DOHH2 (cell line): ENCODE data around the gene PRICKLE4.

ENCODE experiments used
- H3F3A ChIP-seq: fragments of 200-600 bp; sonication (generic), shearing (Covaris generic); 2 replicates; pipeline ENCODE4 v1.6.0; 2016; ENCODE audit warnings: antibody characterized with exemption, mild to moderate bottlenecking; ENCODE audit not compliant: control insufficient read depth, insufficient read depth
- H3K27ac ChIP-seq: fragments of 200-600 bp; sonication (generic); 2 replicates; pipeline ENCODE4 v1.5.1; 2014; ENCODE audit warnings: low read depth, mild to moderate bottlenecking, low read length, moderate library complexity
- H3K27me3 ChIP-seq: fragments of 200-600 bp; sonication (generic); 2 replicates; pipeline ENCODE4 v1.6.1; 2014; ENCODE audit warnings: mild to moderate bottlenecking, low read length, mixed read lengths; ENCODE audit not compliant: control insufficient read depth
- H3K36me3 ChIP-seq: fragments of 200-600 bp; sonication (generic); 2 replicates; pipeline ENCODE4 v1.6.1; 2014; ENCODE audit warnings: mild to moderate bottlenecking, low read length, moderate library complexity, mixed read lengths; ENCODE audit not compliant: control insufficient read depth
- H3K4me1 ChIP-seq: fragments of 200-600 bp; sonication (generic); 2 replicates; pipeline ENCODE4 v1.6.1; 2014; ENCODE audit warnings: mild to moderate bottlenecking, low read length, mixed read lengths; ENCODE audit not compliant: control insufficient read depth
- H3K4me2 ChIP-seq: fragments of 200-600 bp; sonication (generic); 2 replicates; pipeline ENCODE4 v1.6.0; 2014; ENCODE audit warnings: mild to moderate bottlenecking, low read length, moderate library complexity
- H3K4me3 ChIP-seq: fragments of 200-600 bp; sonication (generic); 2 replicates; pipeline ENCODE4 v1.5.1; 2014; ENCODE audit warnings: mild to moderate bottlenecking, low read length, mixed read lengths
- H3K79me2 ChIP-seq: fragments of 200-600 bp; sonication (generic); 2 replicates; pipeline ENCODE4 v1.6.1; 2014; ENCODE audit warnings: mild to moderate bottlenecking, low read length, mixed read lengths; ENCODE audit not compliant: control insufficient read depth
- H3K9me2 ChIP-seq: fragments of 200-600 bp; sonication (generic); replicated peaks from 2 replicates; pipeline ENCODE4 v1.6.1; 2014; ENCODE audit warnings: mild to moderate bottlenecking, low read length, mixed read lengths; ENCODE audit not compliant: control insufficient read depth
- H3K9me3 ChIP-seq: fragments of 200-600 bp; sonication (generic); 2 replicates; pipeline ENCODE4 v1.6.1; 2014; ENCODE audit warnings: antibody characterized with exemption, low read length, mixed read lengths; ENCODE audit not compliant: control insufficient read depth, insufficient read depth
- H4K20me1 ChIP-seq: fragments of 200-600 bp; sonication (generic); 2 replicates; pipeline ENCODE4 v1.6.0; 2014; ENCODE audit warnings: low read depth, mild to moderate bottlenecking, antibody characterized with exemption, low read length, moderate library complexity; ENCODE audit not compliant: control insufficient read depth, insufficient read depth
- CTCF ChIP-seq: fragments of 200-600 bp; sonication (generic); IDR thresholded peaks from one replicate; pipeline ENCODE4 v1.5.1; 2014; ENCODE audit warnings: antibody characterized with exemption, mild to moderate bottlenecking, low read depth, low read length; ENCODE audit not compliant: poor library complexity, severe bottlenecking
- EZH2phosphoT487 ChIP-seq: fragments of 200-600 bp; sonication (generic); IDR thresholded peaks from 2 replicates; pipeline ENCODE4 v1.6.1; 2017; ENCODE audit warnings: borderline replicate concordance, mild to moderate bottlenecking, antibody characterized with exemption, low read length, moderate library complexity, mixed read lengths

PRICKLE4 gene

GRCh38 chr6:41813956-41814355 lies 33.4 kb downstream of the PRICKLE4 start:
- no peak overlapping the region for H3K4me3 ChIP-seq
- H3K79me2 ChIP-seq = no peaks in the 10 kb centered on the region
- no peaks in the 10 kb centered on the region for H4K20me1 ChIP-seq
- TF ChIP-seq EZH2phosphoT487 (no peak), CTCF (no peak)
- no peak overlapping the region for H3K27ac ChIP-seq
- peaks cover 3% of the 10 kb centered on the region for H3F3A ChIP-seq
- H3K9me2 ChIP-seq = no peaks in the 10 kb centered on the region
- no peaks in the 10 kb centered on the region for H3K36me3 ChIP-seq
- no peaks in the 10 kb centered on the region for H3K9me3 ChIP-seq
- H3K4me1 ChIP-seq = peaks cover 15% of the 10 kb centered on the region
- H3K4me2 ChIP-seq = no peak overlapping the region
- H3K27me3 ChIP-seq = no peaks in the 10 kb centered on the region

- Histone ChIP-seq H3K4me2 (no peak overlapping the region), H3K79me2 (no peaks in the 10 kb centered on the region), H3K9me2 (no peaks in the 10 kb centered on the region), H4K20me1 (no peaks in the 10 kb centered on the region), H3K4me3 (no peak overlapping the region), H3K9me3 (no peaks in the 10 kb centered on the region), H3K27ac (no peak overlapping the region), H3K27me3 (no peaks in the 10 kb centered on the region), H3K36me3 (no peaks in the 10 kb centered on the region), H3K4me1 (peaks cover 15% of the 10 kb centered on the region), H3F3A (peaks cover 3% of the 10 kb centered on the region)
- no peak for TF ChIP-seq EZH2phosphoT487
- TF ChIP-seq CTCF = no peak
These were observed 34.0 kb downstream of the PRICKLE4 start for GRCh38 chr6:41814629-41815028.

GRCh38 chr6:41815587-41815986 lies 35.0 kb downstream of the PRICKLE4 start:
- no peaks in the 10 kb centered on the region for H3K9me3 ChIP-seq
- TF ChIP-seq EZH2phosphoT487 = no peak
- TF ChIP-seq CTCF = no peak
- H3F3A ChIP-seq = peaks cover 3% of the 10 kb centered on the region
- no peaks in the 10 kb centered on the region for H3K27me3 ChIP-seq
- no peak overlapping the region for H3K27ac ChIP-seq
- no peaks in the 10 kb centered on the region for H4K20me1 ChIP-seq
- H3K36me3 ChIP-seq = no peaks in the 10 kb centered on the region
- no peaks in the 10 kb centered on the region for H3K79me2 ChIP-seq
- H3K4me3 ChIP-seq = no peak overlapping the region
- no peak overlapping the region for H3K4me2 ChIP-seq
- H3K4me1 ChIP-seq = peaks cover 15% of the 10 kb centered on the region
- no peaks in the 10 kb centered on the region for H3K9me2 ChIP-seq
